HG03378 (cell line): ENCODE results near the gene GRIN2A.

ENCODE experiments used
- ATAC-seq: cut with Tn5 transposase; IDR thresholded peaks from one replicate; pipeline ENCODE4 v1.9.1; 2021; ENCODE audit warnings: mild to moderate bottlenecking, moderate library complexity; ENCODE audit not compliant: unreplicated experiment

GRIN2A gene

GRCh38 chr16:9791556-9791955 is 390.7 kb downstream of the GRIN2A start:
- ATAC-seq: no peak

GRCh38 chr16:9790199-9790598 is 392.0 kb downstream of the GRIN2A start:
- ATAC-seq: no peak

- ATAC-seq: no peak
Measured at GRCh38 chr16:9787717-9788116, 394.5 kb downstream of the GRIN2A start.

- no peak for ATAC-seq
Measured at GRCh38 chr16:9780831-9781230, 401.4 kb downstream of the GRIN2A start.

GRCh38 chr16:9778849-9779248 is 403.4 kb downstream of the GRIN2A start:
- ATAC-seq: no peak

- no peak for ATAC-seq
Measured at GRCh38 chr16:9775998-9776397, 406.2 kb downstream of the GRIN2A start.

- no peak for ATAC-seq
Measured at GRCh38 chr16:9773289-9773688, 408.9 kb downstream of the GRIN2A start.

- no peak for ATAC-seq
Measured at GRCh38 chr16:9772526-9773225, 409.6 kb downstream of the GRIN2A start.

GRCh38 chr16:9766891-9767290 is 415.3 kb downstream of the GRIN2A start:
- ATAC-seq: no peak

- no peak for ATAC-seq
Measured at GRCh38 chr16:9763505-9763904, 418.7 kb downstream of the GRIN2A start.

GRCh38 chr16:9761870-9762269 is 420.4 kb downstream of the GRIN2A start:
- ATAC-seq: no peak

GRCh38 chr16:9757687-9758086 is 424.5 kb downstream of the GRIN2A start:
- ATAC-seq: no peak

- ATAC-seq: no peak
Measured at GRCh38 chr16:9756434-9756833, 425.8 kb downstream of the GRIN2A start.

GRCh38 chr16:9755081-9755480 is 427.1 kb downstream of the GRIN2A start:
- ATAC-seq: no peak

- ATAC-seq: no peak
Measured at GRCh38 chr16:9741776-9742175, 440.5 kb downstream of the GRIN2A start.

- no peak for ATAC-seq
Measured at GRCh38 chr16:9739301-9739700, 442.9 kb downstream of the GRIN2A start.

- no peak for ATAC-seq
Measured at GRCh38 chr16:9738690-9739089, 443.5 kb downstream of the GRIN2A start.

GRCh38 chr16:9736547-9736946 is 445.7 kb downstream of the GRIN2A start:
- ATAC-seq: no peak

- no peak for ATAC-seq
Measured at GRCh38 chr16:9723136-9723535, 459.1 kb downstream of the GRIN2A start.

GRCh38 chr16:9713907-9714306 is 468.3 kb downstream of the GRIN2A start:
- no peak for ATAC-seq

GRCh38 chr16:9713156-9713555 is 469.1 kb downstream of the GRIN2A start:
- no peak for ATAC-seq

GRCh38 chr16:9708972-9709620 is 473.1 kb downstream of the GRIN2A start:
- no peak for ATAC-seq
